Neural cell (in vitro differentiated cells): ENCODE results near the gene GCNA. TPM values are rescaled to one million over a fixed set of nuclear protein-coding genes. Genes with fewer than 3 reads are reported as not detected.

Experiments
- H2AFZ ChIP-seq: fragments of 200-600, 300-800 bp; sonication (generic), shearing (Covaris generic); 2 replicates; pipeline ENCODE4 v1.6.0; 2014; ENCODE audit warnings: low read depth, mild to moderate bottlenecking, antibody characterized with exemption, low read length, moderate library complexity
- H3F3A ChIP-seq: fragments of 200-600 bp; shearing (Covaris generic); 2 replicates; pipeline ENCODE4 v1.6.1; 2016; ENCODE audit warnings: mild to moderate bottlenecking, moderate library complexity, mixed read lengths, antibody characterized with exemption, low read length; ENCODE audit not compliant: insufficient read depth, poor library complexity, severe bottlenecking
- H3K27ac ChIP-seq: fragments of 200-600, 300-800 bp; sonication (generic), shearing (Covaris generic); 2 replicates; pipeline ENCODE4 v1.5.1; 2014; ENCODE audit warnings: mild to moderate bottlenecking, low read length, moderate library complexity
- H3K27me3 ChIP-seq: fragments of 300-800, 200-600 bp; sonication (generic), shearing (Covaris generic); 2 replicates; pipeline ENCODE4 v1.6.0; 2014; ENCODE audit warnings: mild to moderate bottlenecking, low read depth, low read length, moderate library complexity; ENCODE audit not compliant: insufficient read depth
- H3K36me3 ChIP-seq: fragments of 300-800, 200-600 bp; sonication (generic), shearing (Covaris generic); 2 replicates; pipeline ENCODE4 v1.5.1; 2014; ENCODE audit warnings: mild to moderate bottlenecking, antibody characterized with exemption, low read length, moderate library complexity; ENCODE audit not compliant: insufficient read depth
- H3K4me2 ChIP-seq: fragments of 300-800, 200-600 bp; sonication (generic), shearing (Covaris generic); 2 replicates; pipeline ENCODE4 v1.6.0; 2014; ENCODE audit warnings: mild to moderate bottlenecking, low read length
- H3K4me3 ChIP-seq: fragments of 300-800, 200-600 bp; sonication (generic), shearing (Covaris generic); 2 replicates; pipeline ENCODE4 v1.5.1; 2014; ENCODE audit warnings: mild to moderate bottlenecking, low read length, moderate library complexity
- H3K79me2 ChIP-seq: fragments of 200-600 bp; shearing (Covaris generic); replicated peaks from 2 replicates; pipeline ENCODE4 v1.6.0; 2014; ENCODE audit warnings: mild to moderate bottlenecking, low read length, moderate library complexity; ENCODE audit not compliant: insufficient read depth
- H3K9ac ChIP-seq: fragments of 300-800, 200-600 bp; sonication (generic), shearing (Covaris generic); 2 replicates; pipeline ENCODE4 v1.6.1; 2016; ENCODE audit warnings: mild to moderate bottlenecking, low read length, mixed read lengths
- H3K9me2 ChIP-seq: fragments of 200-600 bp; shearing (Covaris generic); 2 replicates; pipeline ENCODE4 v1.6.1; 2016; ENCODE audit warnings: mild to moderate bottlenecking, low read length, mixed read lengths; ENCODE audit not compliant: insufficient read depth
- H3K9me3 ChIP-seq: fragments of 200-600, 300-800 bp; sonication (generic), shearing (Covaris generic); 2 replicates; pipeline ENCODE4 v1.6.1; 2016; ENCODE audit warnings: mild to moderate bottlenecking, mixed run types, low read length, moderate library complexity, mixed read lengths
- H4K20me1 ChIP-seq: fragments of 200-600 bp; shearing (Covaris generic); 2 replicates; pipeline ENCODE4 v1.6.1; 2016; ENCODE audit warnings: mild to moderate bottlenecking, mixed run types; ENCODE audit not compliant: insufficient read depth
- CTCF ChIP-seq: fragments of 450-650 bp; IDR thresholded peaks from 2 replicates; pipeline ENCODE4 v1.5.1; 2014; ENCODE audit warnings: antibody characterized with exemption, mild to moderate bottlenecking, moderate library complexity; ENCODE audit not compliant: poor library complexity, severe bottlenecking
- EP300 ChIP-seq: fragments of 450-650 bp; conservative IDR thresholded peaks from 2 replicates; pipeline ENCODE4 v1.6.1; 2014; ENCODE audit warnings: antibody characterized with exemption, mild to moderate bottlenecking, moderate library complexity; ENCODE audit not compliant: poor library complexity, severe bottlenecking
- EZH2 ChIP-seq: fragments of 200-600, 300-800 bp; shearing (Covaris generic), sonication (generic); IDR thresholded peaks from 2 replicates; pipeline ENCODE4 v1.6.1; 2014; ENCODE audit warnings: antibody characterized with exemption, low read length, borderline replicate concordance, mild to moderate bottlenecking; ENCODE audit not compliant: insufficient read depth, poor library complexity, severe bottlenecking
- MXI1 ChIP-seq: fragments of 450-650 bp; conservative IDR thresholded peaks from 2 replicates; pipeline ENCODE4 v1.6.1; 2014; ENCODE audit warnings: antibody characterized with exemption, mild to moderate bottlenecking; ENCODE audit not compliant: poor library complexity, severe bottlenecking
- POLR2AphosphoS5 ChIP-seq: IDR thresholded peaks from 2 replicates; pipeline ENCODE4 v1.6.1; 2012
- RAD21 ChIP-seq: fragments of 450-650 bp; conservative IDR thresholded peaks from 2 replicates; pipeline ENCODE4 v1.6.1; 2014; ENCODE audit warnings: antibody characterized with exemption, mild to moderate bottlenecking, moderate library complexity
- REST ChIP-seq: IDR thresholded peaks from 2 replicates; pipeline ENCODE4 v1.6.1; 2012; ENCODE audit warnings: borderline replicate concordance
- SMC3 ChIP-seq: fragments of 450-650 bp; conservative IDR thresholded peaks from 2 replicates; pipeline ENCODE4 v1.6.1; 2014; ENCODE audit warnings: antibody characterized with exemption, mild to moderate bottlenecking, moderate library complexity; ENCODE audit not compliant: poor library complexity
- TAF1 ChIP-seq: IDR thresholded peaks from 2 replicates; pipeline ENCODE4 v1.6.1; 2012; ENCODE audit warnings: low read depth
- polyA plus RNA-seq: library from polyadenylated mRNA; depleted of rRNA; stranded (reverse); fragments of >200 nt; gene quantifications from 2 replicates; pipeline ENCODE4 v1.2.3, GENCODE V29; 2014

Gene GCNA
- polyA plus RNA-seq, 1 donor from 2014 or later = 11.0 TPM

- H3K9me3 ChIP-seq = no peaks in the 10 kb centered on the region
- H3K4me3 ChIP-seq = no peak overlapping the region
- no peaks in the 10 kb centered on the region for H3K79me2 ChIP-seq
- no peak for TF ChIP-seq POLR2AphosphoS5
- no peak for TF ChIP-seq MXI1
- TF ChIP-seq SMC3 = no peak
- no peak for TF ChIP-seq TAF1
- no peak for TF ChIP-seq RAD21
- TF ChIP-seq CTCF = no peak
- TF ChIP-seq EZH2 = no peak
- TF ChIP-seq REST = no peak
- TF ChIP-seq EP300 = no peak
- no peak overlapping the region for H3K9ac ChIP-seq
- H3K27ac ChIP-seq = no peak overlapping the region
- no peaks in the 10 kb centered on the region for H3F3A ChIP-seq
- H3K36me3 ChIP-seq = no peaks in the 10 kb centered on the region
- H2AFZ ChIP-seq = no peak overlapping the region
- no peak overlapping the region for H3K4me2 ChIP-seq
- H3K9me2 ChIP-seq = no peaks in the 10 kb centered on the region
- no peaks in the 10 kb centered on the region for H4K20me1 ChIP-seq
- no peaks in the 10 kb centered on the region for H3K27me3 ChIP-seq
Measured at GRCh38 chrX:71627588-71628404, 49.6 kb downstream of the GCNA start.

- Histone ChIP-seq H3K27me3 (no peaks in the 10 kb centered on the region), H3K9ac (no peak overlapping the region)
Measured at GRCh38 chrX:71629467-71629866, 51.2 kb downstream of the GCNA start.

More at GRCh38 chrX:71629467-71629866, 51.2 kb downstream of the GCNA start:
- H3K36me3 ChIP-seq = no peaks in the 10 kb centered on the region
- H3K4me2 ChIP-seq = no peak overlapping the region
- no peaks in the 10 kb centered on the region for H4K20me1 ChIP-seq
- TF ChIP-seq SMC3 (no peak), EZH2 (no peak), POLR2AphosphoS5 (no peak), EP300 (no peak), MXI1 (no peak), RAD21 (no peak), CTCF (no peak), TAF1 (no peak), REST (no peak)
- H3K9me2 ChIP-seq = no peaks in the 10 kb centered on the region
- H2AFZ ChIP-seq = no peak overlapping the region
- H3K27ac ChIP-seq = no peak overlapping the region
- H3K79me2 ChIP-seq = no peaks in the 10 kb centered on the region
- H3K9me3 ChIP-seq = no peaks in the 10 kb centered on the region
- no peak overlapping the region for H3K4me3 ChIP-seq
- no peaks in the 10 kb centered on the region for H3F3A ChIP-seq
